Measurements from ENCODE around the gene ABCC4.

The ABCC4 gene

DNA sequence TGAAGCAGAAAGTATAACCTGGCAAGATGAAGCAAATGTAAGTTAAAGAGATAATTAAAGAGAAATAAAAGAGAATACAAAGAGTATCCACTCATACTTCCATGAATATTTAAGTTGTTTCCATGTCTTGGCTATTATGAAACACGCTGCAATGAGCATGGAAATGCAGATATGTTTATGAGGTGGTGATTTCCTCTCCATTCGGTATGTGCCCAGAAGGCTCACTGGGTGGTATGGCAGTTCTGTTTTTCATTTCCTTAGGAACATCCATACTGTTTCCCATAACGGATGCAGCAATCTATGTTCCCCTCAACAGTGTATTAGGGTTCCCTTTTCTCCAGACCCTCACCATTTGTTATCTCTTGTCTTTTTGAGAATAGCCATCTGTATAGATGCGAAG, 316.3 kb downstream of the ABCC4 start:
- DNase-seq = no peak

DNA sequence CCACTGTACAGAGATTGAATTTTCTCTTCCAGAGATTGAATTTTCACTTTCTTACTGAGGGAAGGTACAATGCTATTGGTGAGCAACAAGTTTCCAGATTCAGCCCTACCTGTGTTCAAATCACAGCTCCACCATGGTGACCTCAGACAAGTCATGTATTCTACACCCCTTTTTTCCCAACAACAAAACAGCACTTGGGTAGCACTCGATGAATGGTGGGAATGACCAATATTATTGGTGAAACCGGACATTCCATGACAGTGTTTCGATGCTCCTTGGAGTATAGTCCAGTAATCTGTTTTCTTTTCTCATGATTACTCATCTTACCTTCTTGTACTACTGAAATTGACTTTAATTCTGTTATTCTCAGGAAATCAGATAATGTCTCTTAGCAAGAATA, 322.7 kb downstream of the ABCC4 start:
- DNase-seq = no peak

- no peak for DNase-seq
Measured at GRCh38 chr13:94974015-94974951, 327.0 kb downstream of the ABCC4 start.

- DNase-seq = no peak
Measured at GRCh38 chr13:94972262-94972661, 329.0 kb downstream of the ABCC4 start.

Data from amniotic stem cell (primary cell).